ENCODE results near the gene SMIM20.

- no peak for TF ChIP-seq CTCF (IDR thresholded peaks at IDR 0.05; ENCODE audit: poor library complexity, severe bottlenecking)
- no peak for TF ChIP-seq POLR2AphosphoS5 (IDR thresholded peaks at IDR 0.05)
- TF ChIP-seq EP300 (conservative IDR thresholded peaks at IDR 0.05; ENCODE audit: poor library complexity, severe bottlenecking), result no peak
These were observed 29.3 kb downstream of the SMIM20 start for GRCh38 chr4:25943312-25943711.
